ENCODE data around the gene SGPP2.

DNA sequence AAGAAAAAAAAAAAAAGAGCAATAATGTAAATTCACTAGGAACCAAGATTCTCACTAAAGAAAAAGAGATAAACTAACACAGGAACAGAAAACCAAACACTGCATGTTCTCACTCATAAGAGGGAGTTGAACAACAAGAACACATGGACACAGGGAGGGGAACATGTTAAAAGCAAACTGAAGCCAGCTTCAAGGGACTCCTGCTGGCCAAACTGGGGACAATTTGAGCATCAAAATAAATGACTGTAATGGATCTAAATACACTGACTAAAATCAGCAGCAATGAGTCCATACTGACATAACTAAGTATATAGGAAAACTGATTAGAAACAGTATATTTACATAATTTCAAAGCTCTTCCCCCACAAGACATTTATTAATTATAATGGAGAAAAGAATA, 158.6 kb downstream of the SGPP2 start:
- TF ChIP-seq, protein P1, sequence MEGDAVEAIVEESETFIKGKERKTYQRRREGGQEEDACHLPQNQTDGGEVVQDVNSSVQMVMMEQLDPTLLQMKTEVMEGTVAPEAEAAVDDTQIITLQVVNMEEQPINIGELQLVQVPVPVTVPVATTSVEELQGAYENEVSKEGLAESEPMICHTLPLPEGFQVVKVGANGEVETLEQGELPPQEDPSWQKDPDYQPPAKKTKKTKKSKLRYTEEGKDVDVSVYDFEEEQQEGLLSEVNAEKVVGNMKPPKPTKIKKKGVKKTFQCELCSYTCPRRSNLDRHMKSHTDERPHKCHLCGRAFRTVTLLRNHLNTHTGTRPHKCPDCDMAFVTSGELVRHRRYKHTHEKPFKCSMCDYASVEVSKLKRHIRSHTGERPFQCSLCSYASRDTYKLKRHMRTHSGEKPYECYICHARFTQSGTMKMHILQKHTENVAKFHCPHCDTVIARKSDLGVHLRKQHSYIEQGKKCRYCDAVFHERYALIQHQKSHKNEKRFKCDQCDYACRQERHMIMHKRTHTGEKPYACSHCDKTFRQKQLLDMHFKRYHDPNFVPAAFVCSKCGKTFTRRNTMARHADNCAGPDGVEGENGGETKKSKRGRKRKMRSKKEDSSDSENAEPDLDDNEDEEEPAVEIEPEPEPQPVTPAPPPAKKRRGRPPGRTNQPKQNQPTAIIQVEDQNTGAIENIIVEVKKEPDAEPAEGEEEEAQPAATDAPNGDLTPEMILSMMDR (IDR thresholded peaks at IDR 0.05) = no peak
- no peak for TF ChIP-seq POLR2A (IDR thresholded peaks at IDR 0.05)
- TF ChIP-seq EP300 (IDR thresholded peaks at IDR 0.05) = no peak

Measured in ovary (tissue), 3 donors.